CD4-positive, alpha-beta T cell treated with Interferon gamma for 1 hour (primary cell): ENCODE data around the gene GID4.

Experiments used
- DNase-seq: peaks from one replicate; pipeline ENCODE4 v3.0.0-alpha.2; 2020

Gene GID4

GRCh38 chr17:18045691-18046350 lies 6.6 kb downstream of the GID4 start:
- no peak for DNase-seq

DNA sequence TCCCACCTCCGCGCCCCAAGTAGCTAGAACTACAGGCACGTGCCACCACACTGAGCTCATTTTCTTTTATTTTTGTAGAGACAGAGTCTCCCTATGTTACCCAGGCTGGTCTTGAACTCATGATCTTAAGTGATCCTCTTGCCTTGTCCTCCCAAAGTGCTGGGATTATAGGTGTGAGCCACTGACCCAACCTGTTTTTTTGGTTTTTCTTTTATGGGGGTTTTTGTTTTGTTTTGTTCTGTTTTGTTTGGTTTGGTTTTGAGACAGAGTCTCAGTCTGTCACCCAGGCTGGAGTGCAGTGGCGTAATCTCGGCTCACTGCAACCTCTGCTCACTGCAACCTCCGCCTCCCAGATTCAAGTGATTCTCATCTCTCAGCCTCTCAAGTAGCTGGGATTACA lies 16.4 kb downstream of the GID4 start:
- DNase-seq = no peak

GRCh38 chr17:18056214-18056613 lies 17.0 kb downstream of the GID4 start:
- DNase-seq = no peak

DNA sequence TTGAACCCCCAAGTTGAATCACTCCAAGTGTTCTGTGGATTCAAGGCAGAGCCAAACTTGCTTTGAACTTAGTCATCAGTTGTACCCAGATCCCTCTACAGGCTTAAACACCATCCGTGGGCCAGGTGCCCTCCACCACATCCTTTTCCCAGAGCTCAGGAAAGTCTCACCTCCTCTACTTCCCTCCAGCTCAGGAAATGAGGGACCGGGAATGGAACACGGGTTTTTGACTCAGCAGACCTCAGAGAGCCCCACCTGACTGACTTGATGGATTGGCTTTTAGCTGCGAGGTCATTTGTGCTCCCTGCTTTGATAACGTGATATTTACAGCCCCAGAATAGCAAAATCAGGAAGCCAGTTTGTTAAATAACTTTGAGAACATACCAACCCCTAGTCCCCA lies 20.1 kb downstream of the GID4 start:
- DNase-seq = no peak

DNA sequence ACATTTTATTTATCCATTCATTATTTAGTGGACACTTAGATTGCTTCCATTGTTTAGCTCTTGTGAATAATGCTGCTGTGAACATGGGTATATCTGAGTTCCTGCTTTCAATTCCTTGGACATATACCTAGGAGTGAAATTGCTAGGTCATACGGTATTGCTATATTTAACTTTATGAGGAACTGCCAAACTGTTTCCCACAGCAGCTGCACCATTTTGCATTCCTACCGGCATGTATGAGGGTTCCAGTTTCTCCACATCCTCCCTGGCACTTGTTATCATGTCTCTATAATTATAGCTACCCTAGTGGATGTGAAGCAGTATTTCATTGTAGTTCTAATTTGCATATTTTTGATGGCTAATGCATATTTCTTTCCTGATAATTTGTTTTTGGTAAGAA lies 24.8 kb downstream of the GID4 start:
- DNase-seq = no peak

DNA sequence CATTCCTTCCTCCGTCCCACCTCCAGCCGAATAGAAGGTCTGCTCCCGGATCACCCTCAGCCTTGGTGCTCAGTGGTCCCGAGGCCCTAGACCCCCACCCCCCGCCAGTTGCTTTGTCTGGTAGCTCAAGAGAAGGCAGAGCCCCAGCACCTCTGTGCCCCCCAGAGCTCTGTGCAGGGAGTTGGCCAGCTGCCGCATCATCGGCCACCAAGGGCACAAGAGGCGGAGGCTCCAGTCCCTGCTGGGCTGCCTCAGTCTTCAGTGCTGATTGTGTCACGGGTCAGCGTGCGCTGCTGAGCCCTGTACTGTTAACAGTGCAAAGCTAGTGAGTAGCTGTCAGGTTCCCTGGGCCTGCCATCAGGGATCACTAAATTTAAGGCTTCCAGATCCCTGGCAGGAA lies 26.3 kb downstream of the GID4 start:
- no peak for DNase-seq

- DNase-seq = no peak
Measured at GRCh38 chr17:18066866-18067265, 27.7 kb downstream of the GID4 start.

- DNase-seq = no peak
Measured at GRCh38 chr17:18069101-18069500, 29.9 kb downstream of the GID4 start.

- DNase-seq = no peak
Measured at GRCh38 chr17:18070861-18071340, 31.7 kb downstream of the GID4 start.

- DNase-seq = no peak
Measured at GRCh38 chr17:18071751-18072150, 32.5 kb downstream of the GID4 start.

- no peak for DNase-seq
Measured at GRCh38 chr17:18074566-18075272, 35.5 kb downstream of the GID4 start.

- DNase-seq = no peak
Measured at GRCh38 chr17:18076936-18077335, 37.7 kb downstream of the GID4 start.

DNA sequence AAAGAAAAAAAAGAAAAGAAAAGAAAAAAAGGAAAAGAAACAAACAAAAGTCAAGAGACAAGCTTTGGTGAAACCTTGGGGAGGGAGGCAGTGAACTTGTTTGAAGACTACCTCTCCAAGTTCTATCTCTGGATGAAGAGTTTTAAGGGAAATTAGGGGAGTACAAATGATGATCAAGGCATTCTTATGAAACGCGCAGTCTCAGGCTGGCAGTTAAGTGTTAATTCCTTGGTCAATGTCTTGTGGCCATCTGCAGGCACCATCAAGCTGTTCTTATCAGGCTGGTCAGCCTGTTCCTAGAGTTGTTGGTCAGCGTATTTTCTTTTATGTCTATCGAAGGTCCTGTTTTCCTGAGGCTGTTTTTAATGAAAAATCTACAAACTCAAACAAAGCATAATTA lies 40.3 kb downstream of the GID4 start:
- no peak for DNase-seq

- DNase-seq = no peak
Measured at GRCh38 chr17:18084256-18084655, 45.0 kb downstream of the GID4 start.

GRCh38 chr17:18087610-18088491 lies 48.6 kb downstream of the GID4 start, which contains the start of gene DRG2:
Gene DRG2 (plus strand): TSS chr17:18087948. CDS start chr17:18088024, 76 bp downstream.
- peak; percentile 82 for DNase-seq

GRCh38 chr17:18089613-18090012 lies 50.4 kb downstream of the GID4 start:
- DNase-seq = no peak

- no peak for DNase-seq
Measured at GRCh38 chr17:18093616-18094408, 54.6 kb downstream of the GID4 start.

DNA sequence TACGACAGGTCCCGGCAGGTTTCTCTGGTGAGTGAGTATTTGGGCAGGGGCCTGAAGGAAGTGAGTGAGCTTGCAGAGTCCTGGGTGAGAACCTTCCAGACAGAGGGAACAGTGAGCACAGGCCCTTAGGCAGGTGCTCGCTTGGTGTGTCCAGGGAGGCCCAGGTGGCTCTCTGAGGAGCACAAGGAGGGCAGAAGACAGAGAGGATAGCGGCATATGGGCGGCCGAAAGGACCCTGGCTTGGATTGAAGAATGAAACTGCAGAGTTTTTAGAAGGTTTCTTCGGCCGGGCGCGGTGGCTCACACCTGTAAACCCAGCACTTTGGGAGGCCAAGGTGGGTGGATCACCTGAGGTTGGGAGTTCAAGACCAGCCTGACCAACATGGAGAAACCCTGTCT lies 55.2 kb downstream of the GID4 start:
- no peak for DNase-seq

- no peak for DNase-seq
Measured at GRCh38 chr17:18099516-18099915, 60.3 kb downstream of the GID4 start.

DNA sequence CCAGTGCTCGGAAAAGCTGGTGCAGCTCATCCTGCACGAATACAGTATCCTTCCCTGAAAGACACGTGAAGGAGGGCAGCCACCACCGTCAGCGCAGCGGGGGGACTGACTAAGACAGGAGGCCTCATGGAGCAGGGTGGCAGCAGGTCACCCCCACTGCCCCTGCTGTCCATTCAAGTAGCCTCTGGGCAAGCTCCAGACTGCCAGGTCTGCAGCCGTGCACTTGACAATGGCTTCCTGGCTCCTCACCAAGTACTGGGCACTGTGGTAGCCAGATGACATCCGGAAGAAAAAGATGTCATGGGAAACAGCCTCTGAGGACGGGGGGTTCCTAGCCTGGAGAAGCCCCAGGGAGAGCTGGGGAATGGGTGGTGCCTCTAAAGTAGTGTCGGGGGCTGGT lies 61.4 kb downstream of the GID4 start:
- DNase-seq = no peak

GRCh38 chr17:18101828-18102227 lies 62.6 kb downstream of the GID4 start:
- DNase-seq = no peak

DNA sequence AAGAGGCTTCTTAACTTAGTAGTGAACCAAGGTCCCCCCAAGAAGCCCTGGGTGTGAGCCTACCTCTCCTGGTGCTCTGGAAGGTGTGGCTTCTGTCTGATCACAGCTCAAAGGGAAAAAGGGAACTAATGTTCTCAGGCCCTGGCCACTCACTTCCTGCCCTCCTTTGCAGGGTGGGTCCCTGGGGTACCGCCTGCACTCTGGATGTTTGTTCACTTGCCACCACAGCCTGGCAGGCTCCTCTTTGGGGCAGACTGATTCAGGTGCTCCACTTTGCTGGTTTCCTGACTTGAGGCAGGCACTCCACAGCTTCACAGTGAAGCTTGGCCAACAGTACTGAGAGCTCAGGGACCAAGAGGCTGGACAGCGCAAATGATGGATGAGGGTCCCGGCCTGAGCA lies 63.4 kb downstream of the GID4 start:
- DNase-seq = no peak

DNA sequence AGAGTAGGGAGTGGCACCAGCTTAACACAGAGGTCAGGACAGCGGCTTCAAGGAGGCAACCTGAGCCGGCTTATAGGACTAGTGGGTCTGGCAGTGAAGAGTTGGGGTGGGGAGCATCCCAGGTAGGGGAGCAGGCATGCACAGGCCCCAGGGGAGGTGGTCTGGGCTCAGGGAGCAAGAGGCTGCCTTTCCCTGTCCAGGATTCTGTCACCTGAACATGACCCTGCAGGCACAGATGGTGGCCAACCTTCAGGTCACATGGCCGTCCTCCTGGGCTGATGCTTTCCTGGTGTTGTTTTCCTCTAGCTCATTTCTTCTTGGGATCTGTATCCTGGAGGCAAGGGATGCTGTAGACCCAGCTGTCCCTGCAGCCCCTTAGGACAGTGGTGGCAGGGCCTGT lies 65.8 kb downstream of the GID4 start:
- DNase-seq = no peak
